HepG2 (cell line): Measurements from ENCODE around the gene COL2A1.

Experiments
- AGO1 ChIP-seq: fragments of 200-400 bp; formaldehyde crosslinking; IDR thresholded peaks from 2 replicates; pipeline ENCODE4 v1.6.1; 2017; ENCODE audit warnings: mild to moderate bottlenecking, low read depth, low read length, moderate library complexity; ENCODE audit not compliant: poor library complexity, severe bottlenecking
- ATF7-NPFF ChIP-seq: sonication (generic); formaldehyde crosslinking; IDR thresholded peaks from 2 replicates; pipeline ENCODE4 v1.8.1; 2023; ENCODE audit warnings: mild to moderate bottlenecking, low read depth, missing genetic modification reagents, moderate library complexity
- CHD2 ChIP-seq: IDR thresholded peaks from 2 replicates; pipeline ENCODE4 v1.6.1; 2011; ENCODE audit warnings: low read depth, low read length, improper control_type of control experiment
- JUND ChIP-seq: sonication (generic); formaldehyde crosslinking; IDR thresholded peaks from 2 replicates; pipeline ENCODE4 v1.8.0; 2022; ENCODE audit warnings: mild to moderate bottlenecking, missing genetic modification reagents
- NFYB ChIP-seq: sonication (generic); formaldehyde crosslinking; IDR thresholded peaks from 2 replicates; pipeline ENCODE4 v1.4.0; 2020; ENCODE audit warnings: missing genetic modification reagents
- POLR2A ChIP-seq, 2 experiments: IDR thresholded peaks; 2 replicates each; pipeline ENCODE4 v1.6.1; 2011; ENCODE audit warnings: low read depth in 2 of 2, low read length in 2 of 2, mild to moderate bottlenecking in 1 of 2, moderate library complexity in 1 of 2; ENCODE audit not compliant: insufficient read depth in 1 of 2
- ZNF460 ChIP-seq: sonication (generic); formaldehyde crosslinking; IDR thresholded peaks from 2 replicates; pipeline ENCODE4 v1.5.1; 2020; ENCODE audit warnings: missing genetic modification reagents, mild to moderate bottlenecking, borderline replicate concordance
- ZNF558 ChIP-seq: sonication (generic); formaldehyde crosslinking; IDR thresholded peaks from 2 replicates; pipeline ENCODE4 v1.9.0; 2022; ENCODE audit warnings: mild to moderate bottlenecking, missing genetic modification reagents, borderline replicate concordance
- TF ChIP-seq, protein P1 (sequence below): sonication (generic); formaldehyde crosslinking; IDR thresholded peaks from 2 replicates; pipeline ENCODE4 v1.8.1; 2023; ENCODE audit warnings: mild to moderate bottlenecking, missing genetic modification reagents
- TF ChIP-seq, protein P2 (sequence below): sonication (generic); formaldehyde crosslinking; IDR thresholded peaks from 2 replicates; pipeline ENCODE4 v1.5.0; 2020; ENCODE audit warnings: mild to moderate bottlenecking, missing genetic modification reagents, moderate library complexity
- TF ChIP-seq, protein P3 (sequence below): sonication (generic); formaldehyde crosslinking; conservative IDR thresholded peaks from 2 replicates; pipeline ENCODE4 v1.5.0; 2020; ENCODE audit warnings: missing genetic modification reagents
- TF ChIP-seq, protein P4 (sequence below): sonication (generic); formaldehyde crosslinking; IDR thresholded peaks from 2 replicates; pipeline ENCODE4 v1.8.0; 2022; ENCODE audit warnings: missing genetic modification reagents, mild to moderate bottlenecking, borderline replicate concordance

DNA sequence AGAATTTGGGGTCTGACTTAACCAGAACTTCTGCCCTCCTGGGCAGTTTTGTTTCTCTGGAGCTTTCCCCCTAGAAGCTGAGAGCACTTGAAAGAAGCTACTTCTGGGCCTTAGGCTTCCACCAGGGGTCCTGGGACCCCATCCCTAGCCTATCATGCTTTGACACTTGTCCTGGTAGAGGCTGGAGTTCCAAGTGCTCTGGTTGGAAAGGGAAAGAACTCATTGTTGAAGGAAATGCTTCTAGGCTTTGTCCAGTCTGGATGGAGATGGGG lies 1.4 kb upstream of the COL2A1 start:
- TF ChIP-seq, protein P1, sequence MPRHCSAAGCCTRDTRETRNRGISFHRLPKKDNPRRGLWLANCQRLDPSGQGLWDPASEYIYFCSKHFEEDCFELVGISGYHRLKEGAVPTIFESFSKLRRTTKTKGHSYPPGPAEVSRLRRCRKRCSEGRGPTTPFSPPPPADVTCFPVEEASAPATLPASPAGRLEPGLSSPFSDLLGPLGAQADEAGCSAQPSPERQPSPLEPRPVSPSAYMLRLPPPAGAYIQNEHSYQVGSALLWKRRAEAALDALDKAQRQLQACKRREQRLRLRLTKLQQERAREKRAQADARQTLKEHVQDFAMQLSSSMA (CRISPR knock-in tag), result no peak
- TF ChIP-seq JUND (CRISPR knock-in tag) (no peak), AGO1 (no peak), ZNF558 (CRISPR knock-in tag) (no peak), POLR2A (IDR thresholded peaks at IDR 0.05; ENCODE audit: insufficient read depth in 1 of 2, low read depth in 2 of 2, low read length in 2 of 2) (no peak), NFYB (no peak), ATF7-NPFF (CRISPR knock-in tag) (no peak), CHD2 (no peak), ZNF460 (CRISPR knock-in tag) (no peak)
- TF ChIP-seq, protein P2, sequence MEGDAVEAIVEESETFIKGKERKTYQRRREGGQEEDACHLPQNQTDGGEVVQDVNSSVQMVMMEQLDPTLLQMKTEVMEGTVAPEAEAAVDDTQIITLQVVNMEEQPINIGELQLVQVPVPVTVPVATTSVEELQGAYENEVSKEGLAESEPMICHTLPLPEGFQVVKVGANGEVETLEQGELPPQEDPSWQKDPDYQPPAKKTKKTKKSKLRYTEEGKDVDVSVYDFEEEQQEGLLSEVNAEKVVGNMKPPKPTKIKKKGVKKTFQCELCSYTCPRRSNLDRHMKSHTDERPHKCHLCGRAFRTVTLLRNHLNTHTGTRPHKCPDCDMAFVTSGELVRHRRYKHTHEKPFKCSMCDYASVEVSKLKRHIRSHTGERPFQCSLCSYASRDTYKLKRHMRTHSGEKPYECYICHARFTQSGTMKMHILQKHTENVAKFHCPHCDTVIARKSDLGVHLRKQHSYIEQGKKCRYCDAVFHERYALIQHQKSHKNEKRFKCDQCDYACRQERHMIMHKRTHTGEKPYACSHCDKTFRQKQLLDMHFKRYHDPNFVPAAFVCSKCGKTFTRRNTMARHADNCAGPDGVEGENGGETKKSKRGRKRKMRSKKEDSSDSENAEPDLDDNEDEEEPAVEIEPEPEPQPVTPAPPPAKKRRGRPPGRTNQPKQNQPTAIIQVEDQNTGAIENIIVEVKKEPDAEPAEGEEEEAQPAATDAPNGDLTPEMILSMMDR (CRISPR knock-in tag), result no peak
- TF ChIP-seq, protein P3, sequence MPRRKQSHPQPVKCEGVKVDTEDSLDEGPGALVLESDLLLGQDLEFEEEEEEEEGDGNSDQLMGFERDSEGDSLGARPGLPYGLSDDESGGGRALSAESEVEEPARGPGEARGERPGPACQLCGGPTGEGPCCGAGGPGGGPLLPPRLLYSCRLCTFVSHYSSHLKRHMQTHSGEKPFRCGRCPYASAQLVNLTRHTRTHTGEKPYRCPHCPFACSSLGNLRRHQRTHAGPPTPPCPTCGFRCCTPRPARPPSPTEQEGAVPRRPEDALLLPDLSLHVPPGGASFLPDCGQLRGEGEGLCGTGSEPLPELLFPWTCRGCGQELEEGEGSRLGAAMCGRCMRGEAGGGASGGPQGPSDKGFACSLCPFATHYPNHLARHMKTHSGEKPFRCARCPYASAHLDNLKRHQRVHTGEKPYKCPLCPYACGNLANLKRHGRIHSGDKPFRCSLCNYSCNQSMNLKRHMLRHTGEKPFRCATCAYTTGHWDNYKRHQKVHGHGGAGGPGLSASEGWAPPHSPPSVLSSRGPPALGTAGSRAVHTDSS (CRISPR knock-in tag), result no peak
- TF ChIP-seq, protein P4, sequence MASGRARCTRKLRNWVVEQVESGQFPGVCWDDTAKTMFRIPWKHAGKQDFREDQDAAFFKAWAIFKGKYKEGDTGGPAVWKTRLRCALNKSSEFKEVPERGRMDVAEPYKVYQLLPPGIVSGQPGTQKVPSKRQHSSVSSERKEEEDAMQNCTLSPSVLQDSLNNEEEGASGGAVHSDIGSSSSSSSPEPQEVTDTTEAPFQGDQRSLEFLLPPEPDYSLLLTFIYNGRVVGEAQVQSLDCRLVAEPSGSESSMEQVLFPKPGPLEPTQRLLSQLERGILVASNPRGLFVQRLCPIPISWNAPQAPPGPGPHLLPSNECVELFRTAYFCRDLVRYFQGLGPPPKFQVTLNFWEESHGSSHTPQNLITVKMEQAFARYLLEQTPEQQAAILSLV, result no peak
